Measurements from ENCODE around the gene MAEA. TPM values are rescaled to one million over a fixed set of nuclear protein-coding genes. Genes with fewer than 3 reads are reported as not detected.

Gene MAEA
- total RNA-seq, 1 donor: 54.8 TPM

GRCh38 chr4:1379801-1380331 lies 90.2 kb downstream of the MAEA start:
- no peak for DNase-seq (ENCODE audit: low read depth)
- no peak overlapping the region for H3K4me3 ChIP-seq (ENCODE audit: low read depth, low read length)
- no peak for TF ChIP-seq CTCF (IDR thresholded peaks at IDR 0.05; ENCODE audit: insufficient read depth, low read length)

GRCh38 chr4:1380368-1381151 lies 90.9 kb downstream of the MAEA start:
- DNase-seq (ENCODE audit: low read depth): no peak
- no peak for TF ChIP-seq CTCF (IDR thresholded peaks at IDR 0.05; ENCODE audit: insufficient read depth, low read length)
- H3K4me3 ChIP-seq (ENCODE audit: low read depth, low read length): no peak overlapping the region

DNA sequence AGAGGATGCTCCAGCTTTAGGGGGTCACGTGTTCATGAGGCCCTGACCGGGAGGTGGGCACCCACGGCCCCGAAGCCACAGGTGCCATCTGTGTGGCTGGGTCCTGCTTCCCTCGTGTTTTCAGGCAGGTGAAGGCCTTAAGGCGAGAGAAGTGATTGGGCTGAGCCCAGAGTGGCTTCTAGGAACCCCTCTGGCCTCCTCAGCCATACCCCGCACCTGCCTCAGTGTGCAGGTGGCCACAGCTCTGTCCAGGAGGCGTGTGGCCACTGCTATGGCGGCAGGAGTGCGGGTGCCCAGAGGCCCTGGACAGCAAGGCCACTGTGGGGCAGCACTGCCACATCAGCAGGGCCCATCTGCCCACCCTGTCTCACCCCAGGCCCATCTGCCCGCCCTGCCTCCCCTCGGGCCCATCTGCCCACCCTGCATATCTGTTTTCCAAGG lies 91.5 kb downstream of the MAEA start:
- DNase-seq (ENCODE audit: low read depth): no peak
- H3K4me3 ChIP-seq (ENCODE audit: low read depth, low read length): no peak overlapping the region
- TF ChIP-seq CTCF (IDR thresholded peaks at IDR 0.05; ENCODE audit: insufficient read depth, low read length): no peak

DNA sequence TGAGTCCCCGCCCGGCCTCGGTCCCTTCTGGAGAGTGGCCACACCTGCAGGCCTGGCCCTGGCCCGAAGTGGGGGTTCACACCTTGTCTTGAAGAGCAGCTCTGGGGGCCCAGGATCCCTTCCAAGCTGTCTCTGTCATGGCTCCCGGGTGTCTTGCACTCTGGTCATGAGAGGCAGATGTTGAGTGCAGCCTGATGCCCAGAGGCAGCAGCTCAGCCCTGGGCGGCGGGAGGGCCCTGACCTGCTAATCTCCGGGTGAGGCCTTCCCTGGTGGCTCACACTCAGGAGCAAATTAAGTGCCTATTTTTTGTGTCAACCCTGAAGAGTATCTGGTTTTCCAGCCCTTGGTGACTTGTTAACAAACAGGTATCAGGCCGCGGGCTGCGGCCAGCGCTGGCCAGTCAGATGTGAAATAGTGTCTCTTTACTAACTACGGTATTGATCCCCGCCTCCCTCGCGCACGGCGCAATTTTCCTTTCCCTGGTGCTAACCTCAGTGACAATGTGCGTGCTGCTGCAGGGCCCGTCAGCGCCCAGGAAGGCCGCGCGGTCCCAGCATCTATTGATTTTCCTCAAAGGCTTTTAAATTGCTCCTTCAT lies 92.4 kb downstream of the MAEA start:
- DNase-seq (ENCODE audit: low read depth): no peak
- no peak for TF ChIP-seq CTCF (IDR thresholded peaks at IDR 0.05; ENCODE audit: insufficient read depth, low read length)

GRCh38 chr4:1382776-1383727 lies 93.4 kb downstream of the MAEA start:
- no peak for TF ChIP-seq CTCF (IDR thresholded peaks at IDR 0.05; ENCODE audit: insufficient read depth, low read length)
- no peak for DNase-seq (ENCODE audit: low read depth)

More for the DNA sequence above, 92.4 kb downstream of the MAEA start:
- no peak overlapping the region for H3K4me3 ChIP-seq (ENCODE audit: low read depth, low read length)

More at GRCh38 chr4:1382776-1383727, 93.4 kb downstream of the MAEA start:
- H3K4me3 ChIP-seq (ENCODE audit: low read depth, low read length): no peak overlapping the region

Measured in fibroblast of the aortic adventitia (primary cell).